Right lobe of liver (tissue), 4 donors: ENCODE results near the gene M1AP.

Experiments
- POLR2A ChIP-seq: fragments of 450-650 bp; IDR thresholded peaks from one replicate; pipeline ENCODE4 v1.6.1; 2017; ENCODE audit warnings: antibody characterized with exemption, mild to moderate bottlenecking
- TF ChIP-seq, protein P1 (sequence below), 4 donors: fragments of 200-600 bp in 3 of 4; fragments of 450-650 bp in 1 of 4; IDR thresholded peaks; one replicate each; pipeline versions ENCODE4 v1.5.1 to v1.8.0; 2016 to 2022; ENCODE audit warnings: antibody characterized with exemption in 4 of 4, mild to moderate bottlenecking in 2 of 4
- donor health status: DM: no; HTN: no; CAD: no.
- donor health status: DM: no; HTN: no; CAD: no.
- donor health status: DM: no; HTN: yes; CAD: no.

DNA sequence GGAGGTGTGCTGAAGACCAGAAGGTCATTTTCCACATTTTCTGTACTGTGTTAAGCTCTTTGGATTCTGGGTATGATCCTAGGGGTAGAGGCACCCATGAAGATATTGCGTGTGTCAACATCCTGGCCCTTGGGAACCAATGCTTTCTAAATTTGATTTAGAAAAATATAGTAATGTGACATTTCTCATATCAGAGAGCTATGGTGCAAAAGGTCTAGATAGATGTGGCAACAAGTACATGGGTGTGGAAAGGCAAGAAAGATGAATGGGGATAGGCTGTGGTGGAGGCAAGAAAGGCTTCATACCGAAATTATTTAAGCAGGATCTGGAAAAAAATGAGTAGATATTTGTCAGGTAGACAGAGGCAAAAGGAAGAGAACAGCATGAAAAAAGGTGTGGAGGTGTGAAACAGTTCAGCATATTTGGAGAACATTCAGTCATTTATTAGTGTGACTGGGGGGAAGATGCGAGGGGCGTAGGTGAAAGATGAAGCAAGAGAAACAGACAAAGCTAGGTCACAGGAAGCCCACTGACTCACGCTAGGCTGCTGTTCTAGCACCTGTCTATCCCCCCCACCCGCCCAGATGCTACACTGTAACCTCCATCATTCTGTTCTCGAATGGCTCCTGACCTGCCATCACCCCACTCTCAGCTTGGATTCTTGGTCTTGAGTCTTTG lies 81.9 kb downstream of the M1AP start:
- TF ChIP-seq, protein P1, sequence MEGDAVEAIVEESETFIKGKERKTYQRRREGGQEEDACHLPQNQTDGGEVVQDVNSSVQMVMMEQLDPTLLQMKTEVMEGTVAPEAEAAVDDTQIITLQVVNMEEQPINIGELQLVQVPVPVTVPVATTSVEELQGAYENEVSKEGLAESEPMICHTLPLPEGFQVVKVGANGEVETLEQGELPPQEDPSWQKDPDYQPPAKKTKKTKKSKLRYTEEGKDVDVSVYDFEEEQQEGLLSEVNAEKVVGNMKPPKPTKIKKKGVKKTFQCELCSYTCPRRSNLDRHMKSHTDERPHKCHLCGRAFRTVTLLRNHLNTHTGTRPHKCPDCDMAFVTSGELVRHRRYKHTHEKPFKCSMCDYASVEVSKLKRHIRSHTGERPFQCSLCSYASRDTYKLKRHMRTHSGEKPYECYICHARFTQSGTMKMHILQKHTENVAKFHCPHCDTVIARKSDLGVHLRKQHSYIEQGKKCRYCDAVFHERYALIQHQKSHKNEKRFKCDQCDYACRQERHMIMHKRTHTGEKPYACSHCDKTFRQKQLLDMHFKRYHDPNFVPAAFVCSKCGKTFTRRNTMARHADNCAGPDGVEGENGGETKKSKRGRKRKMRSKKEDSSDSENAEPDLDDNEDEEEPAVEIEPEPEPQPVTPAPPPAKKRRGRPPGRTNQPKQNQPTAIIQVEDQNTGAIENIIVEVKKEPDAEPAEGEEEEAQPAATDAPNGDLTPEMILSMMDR (IDR thresholded peaks at IDR 0.05), result no peak
- TF ChIP-seq POLR2A, result no peak
